ENCODE data around the gene RAB1B.
"Not testable (repeated sequence)": the region's sequence is repeated elsewhere in the genome, so short reads cannot be mapped to it uniquely, and the experiment has no call there.

The RAB1B gene

DNA sequence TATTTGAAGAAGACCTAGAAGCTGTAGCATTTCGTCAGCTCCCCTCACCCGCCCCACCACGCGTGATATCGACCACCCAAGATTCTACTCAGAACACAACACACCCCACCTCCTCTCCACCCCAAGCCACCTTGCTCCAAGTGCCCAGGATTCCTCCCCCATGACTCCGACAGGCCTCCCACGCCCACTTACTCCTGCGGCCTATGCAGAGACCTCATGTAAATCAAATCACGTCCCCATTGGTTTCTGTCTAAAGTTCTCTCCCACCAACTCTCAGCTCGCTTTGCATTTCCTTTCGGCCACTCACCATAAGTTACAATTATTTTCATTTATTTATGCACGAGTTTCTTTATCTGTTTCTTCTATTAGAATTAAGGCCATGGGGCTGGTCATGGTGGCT is 34.2 kb downstream of the RAB1B start:
- no peaks in the 10 kb centered on the region for H3K79me2 ChIP-seq (ENCODE audit: control insufficient read depth, low read length)
- no peak overlapping the region for H3K4me3 ChIP-seq (ENCODE audit: low read length)
- H3K9me2 ChIP-seq (replicated peaks; ENCODE audit: control insufficient read depth, low read length): no peaks in the 10 kb centered on the region
- no peaks in the 10 kb centered on the region for H3K9me3 ChIP-seq (ENCODE audit: control insufficient read depth, insufficient read depth, low read length)
- no peaks in the 10 kb centered on the region for H4K20me1 ChIP-seq (ENCODE audit: control insufficient read depth, insufficient read depth, low read depth, low read length)
- H3K27ac ChIP-seq (ENCODE audit: low read depth, low read length): no peak overlapping the region
- TF ChIP-seq, protein P1, sequence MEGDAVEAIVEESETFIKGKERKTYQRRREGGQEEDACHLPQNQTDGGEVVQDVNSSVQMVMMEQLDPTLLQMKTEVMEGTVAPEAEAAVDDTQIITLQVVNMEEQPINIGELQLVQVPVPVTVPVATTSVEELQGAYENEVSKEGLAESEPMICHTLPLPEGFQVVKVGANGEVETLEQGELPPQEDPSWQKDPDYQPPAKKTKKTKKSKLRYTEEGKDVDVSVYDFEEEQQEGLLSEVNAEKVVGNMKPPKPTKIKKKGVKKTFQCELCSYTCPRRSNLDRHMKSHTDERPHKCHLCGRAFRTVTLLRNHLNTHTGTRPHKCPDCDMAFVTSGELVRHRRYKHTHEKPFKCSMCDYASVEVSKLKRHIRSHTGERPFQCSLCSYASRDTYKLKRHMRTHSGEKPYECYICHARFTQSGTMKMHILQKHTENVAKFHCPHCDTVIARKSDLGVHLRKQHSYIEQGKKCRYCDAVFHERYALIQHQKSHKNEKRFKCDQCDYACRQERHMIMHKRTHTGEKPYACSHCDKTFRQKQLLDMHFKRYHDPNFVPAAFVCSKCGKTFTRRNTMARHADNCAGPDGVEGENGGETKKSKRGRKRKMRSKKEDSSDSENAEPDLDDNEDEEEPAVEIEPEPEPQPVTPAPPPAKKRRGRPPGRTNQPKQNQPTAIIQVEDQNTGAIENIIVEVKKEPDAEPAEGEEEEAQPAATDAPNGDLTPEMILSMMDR (IDR thresholded peaks at IDR 0.05; ENCODE audit: low read depth, low read length, poor library complexity, severe bottlenecking): no peak
- TF ChIP-seq EZH2phosphoT487 (IDR thresholded peaks at IDR 0.05; ENCODE audit: borderline replicate concordance, low read length): no peak
- H3K4me1 ChIP-seq (ENCODE audit: control insufficient read depth, low read length): no peaks in the 10 kb centered on the region
- no peak overlapping the region for H3K4me2 ChIP-seq (ENCODE audit: low read length)
- no peaks in the 10 kb centered on the region; the same call in 1 of the 2 replicates for H3K27me3 ChIP-seq (ENCODE audit: control insufficient read depth, low read length)
- no peaks in the 10 kb centered on the region for H3F3A ChIP-seq (ENCODE audit: control insufficient read depth, insufficient read depth)
- no peaks in the 10 kb centered on the region for H3K36me3 ChIP-seq (ENCODE audit: control insufficient read depth, low read length)

DNA sequence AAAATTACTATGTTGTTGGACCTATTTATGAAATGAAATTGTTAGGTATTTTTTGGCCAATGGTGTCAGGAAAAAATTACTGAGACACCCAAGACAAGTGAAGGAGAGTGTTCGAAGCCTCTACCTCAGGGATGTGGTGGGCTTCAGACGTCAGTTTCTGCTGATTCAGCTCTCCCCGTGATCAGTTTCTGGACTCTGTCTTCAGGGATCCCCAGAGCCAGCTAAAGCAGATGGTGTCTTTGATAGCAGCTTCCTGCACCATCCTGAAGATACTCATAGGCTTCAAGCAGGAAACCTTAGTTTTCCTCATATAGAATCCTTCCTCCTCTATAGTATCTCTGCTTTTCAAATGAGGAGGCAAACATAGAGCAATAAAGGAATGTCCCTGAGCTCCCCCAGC is 41.0 kb downstream of the RAB1B start:
- Histone ChIP-seq H3F3A (ENCODE audit: control insufficient read depth, insufficient read depth) (no peaks in the 10 kb centered on the region), H3K9me3 (ENCODE audit: control insufficient read depth, insufficient read depth, low read length) (no peaks in the 10 kb centered on the region), H3K27ac (ENCODE audit: low read depth, low read length) (no peak overlapping the region), H4K20me1 (ENCODE audit: control insufficient read depth, insufficient read depth, low read depth, low read length) (no peaks in the 10 kb centered on the region), H3K9me2 (replicated peaks; ENCODE audit: control insufficient read depth, low read length) (no peaks in the 10 kb centered on the region), H3K79me2 (ENCODE audit: control insufficient read depth, low read length) (no peaks in the 10 kb centered on the region), H3K4me2 (ENCODE audit: low read length) (no peak overlapping the region), H3K27me3 (ENCODE audit: control insufficient read depth, low read length) (no peaks in the 10 kb centered on the region; the same call in 1 of the 2 replicates), H3K4me3 (ENCODE audit: low read length) (no peak overlapping the region), H3K4me1 (ENCODE audit: control insufficient read depth, low read length) (peaks cover 17% of the 10 kb centered on the region), H3K36me3 (ENCODE audit: control insufficient read depth, low read length) (no peaks in the 10 kb centered on the region)
- TF ChIP-seq, protein P1 (IDR thresholded peaks at IDR 0.05; ENCODE audit: low read depth, low read length, poor library complexity, severe bottlenecking): no peak
- no peak for TF ChIP-seq EZH2phosphoT487 (IDR thresholded peaks at IDR 0.05; ENCODE audit: borderline replicate concordance, low read length)

DNA sequence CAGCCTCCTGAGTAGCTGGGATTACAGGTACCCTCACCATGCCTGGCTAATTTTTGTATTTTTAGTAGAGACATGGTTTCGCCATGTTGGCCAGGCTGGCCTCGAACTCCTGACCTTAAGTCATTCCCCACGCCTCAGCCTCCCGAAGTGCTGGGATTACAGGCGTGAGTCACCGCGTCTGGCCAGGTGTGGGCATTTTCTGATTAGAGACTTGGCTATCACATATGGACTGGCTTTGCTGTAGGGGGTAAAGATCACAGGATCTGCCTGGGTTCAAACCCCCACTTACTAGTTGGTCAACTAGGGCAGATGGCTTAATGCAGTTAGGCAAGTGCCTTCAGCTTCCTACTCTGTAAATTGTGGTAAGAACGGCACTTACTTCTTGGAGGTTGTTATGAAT is 41.9 kb downstream of the RAB1B start:
- Histone ChIP-seq H3K4me2 (ENCODE audit: low read length) (no peak overlapping the region), H3F3A (ENCODE audit: control insufficient read depth, insufficient read depth) (no peaks in the 10 kb centered on the region), H3K4me3 (ENCODE audit: low read length) (no peak overlapping the region), H4K20me1 (ENCODE audit: control insufficient read depth, insufficient read depth, low read depth, low read length) (no peaks in the 10 kb centered on the region), H3K36me3 (ENCODE audit: control insufficient read depth, low read length) (no peaks in the 10 kb centered on the region), H3K27me3 (ENCODE audit: control insufficient read depth, low read length) (no peaks in the 10 kb centered on the region; the same call in 1 of the 2 replicates), H3K9me3 (ENCODE audit: control insufficient read depth, insufficient read depth, low read length) (no peaks in the 10 kb centered on the region), H3K27ac (ENCODE audit: low read depth, low read length) (no peak overlapping the region), H3K4me1 (ENCODE audit: control insufficient read depth, low read length) (peaks cover 17% of the 10 kb centered on the region), H3K79me2 (ENCODE audit: control insufficient read depth, low read length) (no peaks in the 10 kb centered on the region), H3K9me2 (replicated peaks; ENCODE audit: control insufficient read depth, low read length) (no peaks in the 10 kb centered on the region)
- TF ChIP-seq EZH2phosphoT487 (IDR thresholded peaks at IDR 0.05; ENCODE audit: borderline replicate concordance, low read length): no peak
- TF ChIP-seq, protein P1 (IDR thresholded peaks at IDR 0.05; ENCODE audit: low read depth, low read length, poor library complexity, severe bottlenecking): no peak

DNA sequence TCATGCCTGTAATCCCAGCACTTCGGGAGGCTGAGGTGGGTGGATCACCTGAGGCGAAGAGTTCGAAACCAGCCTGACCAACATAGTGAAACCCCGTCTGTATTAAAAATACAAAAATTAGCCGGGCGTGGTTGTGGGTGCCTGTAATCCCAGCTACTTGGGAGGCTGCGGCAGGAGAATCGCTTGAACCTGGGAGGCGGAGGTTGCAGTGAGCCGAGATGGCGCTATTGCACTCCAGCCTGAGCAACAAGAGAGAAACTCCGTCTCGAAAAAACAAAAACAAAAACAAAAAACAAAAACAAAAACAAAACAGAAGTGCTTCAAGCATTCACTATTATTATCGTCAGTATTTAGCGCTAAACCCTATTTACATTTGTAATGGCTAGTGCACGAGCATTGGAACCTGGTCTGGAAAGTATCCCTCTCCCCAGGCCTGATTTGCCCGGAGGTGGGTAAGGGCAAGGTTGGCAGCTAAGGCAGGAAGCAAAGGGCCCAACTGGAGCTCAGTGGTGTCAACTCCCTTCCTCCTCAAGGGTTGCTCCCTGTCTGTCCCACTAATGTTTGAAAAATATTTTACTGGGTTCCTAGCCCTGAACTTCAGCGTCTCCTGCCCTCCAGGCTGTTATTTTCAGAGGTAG is 42.5 kb downstream of the RAB1B start:
- not testable (repeated sequence) for H3K4me3 ChIP-seq (ENCODE audit: low read length); H3K79me2 ChIP-seq (ENCODE audit: control insufficient read depth, low read length); H3F3A ChIP-seq (ENCODE audit: control insufficient read depth, insufficient read depth); H3K36me3 ChIP-seq (ENCODE audit: control insufficient read depth, low read length); H4K20me1 ChIP-seq (ENCODE audit: control insufficient read depth, insufficient read depth, low read depth, low read length); H3K9me2 ChIP-seq (replicated peaks; ENCODE audit: control insufficient read depth, low read length); H3K9me3 ChIP-seq (ENCODE audit: control insufficient read depth, insufficient read depth, low read length); H3K27ac ChIP-seq (ENCODE audit: low read depth, low read length); H3K4me2 ChIP-seq (ENCODE audit: low read length); H3K27me3 ChIP-seq (ENCODE audit: control insufficient read depth, low read length)
- H3K4me1 ChIP-seq (ENCODE audit: control insufficient read depth, low read length): peaks cover 17% of the 10 kb centered on the region

Measured in DOHH2 (cell line).